ENCODE measurements around the gene CES1.
"Not testable (repeated sequence)": the region's sequence is repeated elsewhere in the genome, so short reads cannot be mapped to it uniquely, and the experiment has no call there.

The CES1 gene

DNA sequence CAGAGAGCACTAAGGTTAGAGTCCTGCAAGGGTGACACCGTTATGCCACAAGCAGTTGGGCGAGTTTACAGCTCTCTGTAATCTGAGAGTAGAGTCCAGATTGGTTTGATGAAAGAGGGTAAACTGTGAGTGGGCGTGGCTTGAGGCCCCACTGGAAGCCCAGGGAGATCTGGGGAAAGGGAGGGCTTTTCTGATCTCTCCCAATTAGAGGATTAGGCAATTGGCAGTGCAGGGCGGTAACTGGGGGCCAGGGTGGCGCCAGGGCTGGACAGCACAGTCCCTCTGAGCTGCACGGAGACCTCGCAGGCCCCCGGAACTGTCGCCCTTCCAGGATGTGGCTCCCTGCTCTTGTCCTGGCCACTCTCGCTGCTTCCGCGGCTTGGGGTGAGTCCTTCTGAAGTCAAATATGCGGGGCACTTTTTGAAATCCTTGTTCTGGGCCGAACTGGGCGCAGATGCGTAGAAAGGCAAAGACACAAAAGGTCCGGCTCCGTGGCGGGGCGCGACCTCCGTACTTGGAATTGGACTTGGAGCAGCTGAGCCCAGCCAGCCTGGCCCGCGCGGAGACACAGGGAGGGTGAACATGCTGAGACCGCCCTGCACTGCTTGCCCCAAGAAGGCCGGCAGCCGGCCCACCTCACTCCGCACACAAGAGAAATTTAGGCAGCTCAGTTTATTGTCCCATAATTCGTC lies 72.4 kb downstream of the CES1 start:
- TF ChIP-seq, protein P1, sequence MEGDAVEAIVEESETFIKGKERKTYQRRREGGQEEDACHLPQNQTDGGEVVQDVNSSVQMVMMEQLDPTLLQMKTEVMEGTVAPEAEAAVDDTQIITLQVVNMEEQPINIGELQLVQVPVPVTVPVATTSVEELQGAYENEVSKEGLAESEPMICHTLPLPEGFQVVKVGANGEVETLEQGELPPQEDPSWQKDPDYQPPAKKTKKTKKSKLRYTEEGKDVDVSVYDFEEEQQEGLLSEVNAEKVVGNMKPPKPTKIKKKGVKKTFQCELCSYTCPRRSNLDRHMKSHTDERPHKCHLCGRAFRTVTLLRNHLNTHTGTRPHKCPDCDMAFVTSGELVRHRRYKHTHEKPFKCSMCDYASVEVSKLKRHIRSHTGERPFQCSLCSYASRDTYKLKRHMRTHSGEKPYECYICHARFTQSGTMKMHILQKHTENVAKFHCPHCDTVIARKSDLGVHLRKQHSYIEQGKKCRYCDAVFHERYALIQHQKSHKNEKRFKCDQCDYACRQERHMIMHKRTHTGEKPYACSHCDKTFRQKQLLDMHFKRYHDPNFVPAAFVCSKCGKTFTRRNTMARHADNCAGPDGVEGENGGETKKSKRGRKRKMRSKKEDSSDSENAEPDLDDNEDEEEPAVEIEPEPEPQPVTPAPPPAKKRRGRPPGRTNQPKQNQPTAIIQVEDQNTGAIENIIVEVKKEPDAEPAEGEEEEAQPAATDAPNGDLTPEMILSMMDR (IDR thresholded peaks at IDR 0.05; ENCODE audit: control insufficient read depth, insufficient read depth, low read depth, low read length, missing control alignments): no peak
- no peak for DNase-seq (ENCODE audit: low read depth)
- H3K4me3 ChIP-seq (ENCODE audit: control insufficient read depth, low read depth, low read length): no peak overlapping the region

DNA sequence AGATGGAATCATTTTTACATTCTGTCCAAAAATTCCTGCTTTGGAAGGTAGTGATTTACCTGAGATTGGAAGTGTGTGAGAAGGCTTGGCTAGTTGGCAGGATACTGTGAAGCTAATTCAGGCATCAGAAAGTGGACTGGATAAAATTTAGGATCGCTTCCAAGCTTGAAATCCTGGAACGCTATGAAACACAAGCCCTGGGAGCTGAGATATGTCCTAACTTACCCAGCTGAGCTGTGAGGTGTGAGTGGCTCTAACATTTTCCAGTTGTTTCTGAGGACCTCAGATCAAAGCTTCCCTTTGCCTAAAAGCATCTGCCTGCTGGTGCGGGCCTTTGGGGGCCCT lies 73.0 kb downstream of the CES1 start:
- DNase-seq (ENCODE audit: low read depth); H3K4me3 ChIP-seq (ENCODE audit: control insufficient read depth, low read depth, low read length): not testable (repeated sequence)

DNA sequence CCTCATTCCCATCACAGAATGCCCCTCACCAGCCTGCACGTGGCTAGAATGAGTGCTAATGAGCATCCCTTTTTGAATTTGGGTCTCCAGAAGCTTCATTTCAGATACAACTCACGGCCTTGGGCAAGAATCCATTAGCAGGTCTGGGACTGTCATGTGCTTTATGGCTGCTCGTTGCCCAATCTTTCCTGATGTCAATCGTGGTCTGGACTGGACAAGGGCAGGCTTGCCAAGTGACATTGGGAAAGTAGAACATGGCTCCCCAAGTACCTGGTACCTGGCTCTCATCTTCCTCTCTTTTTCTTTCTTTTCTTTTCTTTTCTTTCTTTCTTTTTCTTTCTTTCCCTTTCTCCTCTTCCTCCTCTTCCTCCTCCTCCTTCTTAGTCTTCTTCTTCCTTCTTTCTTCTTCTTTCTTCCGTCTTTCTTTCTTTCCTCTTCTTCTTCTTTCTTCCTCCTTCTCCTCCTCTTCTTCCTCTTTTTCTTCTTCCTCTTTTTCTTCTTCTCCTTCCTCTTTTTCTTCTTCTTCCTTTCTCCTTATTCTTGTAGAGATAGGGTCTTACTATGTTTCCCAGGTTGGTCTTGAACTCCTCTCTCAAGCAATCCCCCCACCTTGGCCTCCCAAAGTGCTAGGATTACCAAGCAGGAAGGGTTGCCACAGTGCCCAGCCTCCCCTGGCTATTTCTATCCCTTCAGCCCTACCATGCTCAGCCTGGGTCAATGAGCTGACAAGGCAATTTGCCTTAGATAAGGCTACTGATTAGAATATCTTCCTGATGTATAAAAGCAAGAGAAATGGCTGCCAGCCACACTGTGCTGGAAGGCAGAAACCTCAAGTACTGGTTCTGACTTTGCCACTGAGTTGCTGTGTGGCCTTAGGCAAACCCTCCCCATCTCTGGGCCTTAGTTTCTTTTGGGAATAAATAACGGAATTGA lies 75.0 kb downstream of the CES1 start:
- H3K4me3 ChIP-seq (ENCODE audit: control insufficient read depth, low read depth, low read length); DNase-seq (ENCODE audit: low read depth): not testable (repeated sequence)

DNA sequence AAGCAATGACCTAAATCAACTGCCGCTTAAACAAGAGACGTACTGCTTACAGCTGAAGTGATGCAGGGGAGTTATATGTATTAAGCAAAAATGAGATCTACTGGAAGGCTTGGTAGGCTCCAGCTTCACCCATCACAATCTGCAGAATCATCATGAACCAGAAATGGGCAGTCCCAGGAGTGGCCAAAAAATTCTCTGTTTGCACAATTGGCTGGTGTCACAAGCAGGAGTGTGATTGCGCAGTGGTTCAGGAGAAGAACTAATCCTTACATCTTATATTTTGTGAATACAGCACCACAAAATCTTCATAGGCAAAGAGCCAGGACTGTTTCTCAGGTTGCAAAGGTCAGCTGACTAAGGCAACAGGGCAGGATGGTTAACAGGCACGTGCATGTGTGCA lies 75.9 kb downstream of the CES1 start:
- DNase-seq (ENCODE audit: low read depth): no peak
- TF ChIP-seq, protein P1 (IDR thresholded peaks at IDR 0.05; ENCODE audit: control insufficient read depth, insufficient read depth, low read depth, low read length, missing control alignments): no peak

DNA sequence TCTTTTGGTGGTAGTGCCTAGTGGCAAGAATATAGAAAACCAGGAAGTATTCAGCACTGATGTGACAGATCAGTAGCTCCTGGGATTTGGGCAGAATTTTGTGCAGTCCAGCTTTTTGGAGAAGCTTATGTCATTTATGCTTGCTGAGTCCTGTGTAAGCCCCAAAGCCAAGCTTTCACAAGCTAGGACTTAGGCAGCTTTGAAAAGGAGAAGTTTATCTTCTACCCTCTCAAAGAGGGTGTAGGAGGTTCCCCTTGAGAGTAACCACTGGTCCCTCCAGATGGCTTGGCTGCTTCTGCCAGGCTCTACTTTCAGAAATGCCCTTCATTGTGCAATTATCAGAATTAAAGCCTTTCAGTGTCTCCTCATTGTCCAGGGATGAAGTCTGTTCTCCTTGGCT lies 78.8 kb downstream of the CES1 start:
- TF ChIP-seq, protein P1 (IDR thresholded peaks at IDR 0.05; ENCODE audit: control insufficient read depth, insufficient read depth, low read depth, low read length, missing control alignments): no peak
- DNase-seq (ENCODE audit: low read depth): no peak
- H3K4me3 ChIP-seq (ENCODE audit: control insufficient read depth, low read depth, low read length): no peak overlapping the region

More for the DNA sequence above, 75.9 kb downstream of the CES1 start:
- H3K4me3 ChIP-seq (ENCODE audit: control insufficient read depth, low read depth, low read length): no peak overlapping the region

DNA sequence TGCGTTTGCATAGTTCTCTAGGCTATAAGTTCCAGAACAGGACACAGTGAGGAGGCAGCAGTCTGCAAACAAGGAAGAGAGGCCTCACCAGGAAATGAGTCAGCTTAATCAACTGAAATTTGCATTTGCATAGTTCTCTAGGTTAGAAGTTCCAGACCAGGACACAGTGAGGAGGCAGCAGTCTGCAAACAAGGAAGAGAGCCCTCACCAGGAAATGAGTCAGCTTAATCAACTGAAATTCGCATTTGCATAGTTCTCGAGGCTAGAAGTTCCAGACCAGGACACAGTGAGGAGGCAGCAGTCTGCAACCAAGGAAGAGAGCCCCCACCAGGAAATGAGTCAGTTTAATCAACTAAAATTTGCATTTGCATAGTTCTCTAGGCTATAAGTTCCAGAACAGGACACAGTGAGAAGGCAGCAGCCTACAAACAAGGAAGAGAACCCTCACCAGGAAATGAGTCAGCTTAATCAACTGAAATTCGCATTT lies 79.7 kb downstream of the CES1 start:
- not testable (repeated sequence) for DNase-seq (ENCODE audit: low read depth); H3K4me3 ChIP-seq (ENCODE audit: control insufficient read depth, low read depth, low read length)
